ENCODE results near the gene AKAP6.

Gene AKAP6

GRCh38 chr14:32756173-32756572 is 427.1 kb downstream of the AKAP6 start:
- H3K36me3 ChIP-seq (ENCODE audit: control insufficient read depth, insufficient read depth, low read length), result no peaks in the 10 kb centered on the region
- DNase-seq (ENCODE audit: low read depth, low spot score), result no peak
- no peaks in the 10 kb centered on the region for H3K9me3 ChIP-seq (ENCODE audit: control insufficient read depth, insufficient read depth, low read length)
- no CpG with 5 or more reads among the region's 1 CpG for WGBS (ENCODE audit: insufficient coverage, insufficient read length)
- H3K27me3 ChIP-seq (ENCODE audit: control insufficient read depth, insufficient read depth, low read length), result no peaks in the 10 kb centered on the region
- H3K4me3 ChIP-seq (ENCODE audit: low read length), result no peak overlapping the region
- H3K27ac ChIP-seq (ENCODE audit: low read length), result no peak overlapping the region
- no peaks in the 10 kb centered on the region for H3K4me1 ChIP-seq (ENCODE audit: control insufficient read depth, insufficient read depth, low read length)

DNA sequence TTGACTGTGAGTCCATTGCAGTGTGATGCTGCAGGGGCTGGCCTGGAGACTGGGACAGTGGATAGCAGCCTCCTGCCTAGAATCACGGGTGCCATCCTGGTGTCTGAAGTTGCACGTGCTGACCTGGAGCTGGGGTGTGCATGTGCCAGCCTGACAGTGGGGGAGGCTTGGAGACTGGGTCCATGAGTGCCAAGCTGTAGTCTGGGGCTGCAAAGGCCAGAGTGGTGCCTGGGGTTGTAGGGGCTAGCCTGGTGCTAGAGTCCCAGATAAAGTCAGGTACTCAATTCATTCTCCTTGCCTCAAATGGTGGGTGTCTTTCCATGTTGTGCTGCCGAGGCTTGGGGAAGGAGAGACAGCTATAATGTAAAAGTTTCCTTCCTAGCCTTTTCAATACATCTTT is 427.7 kb downstream of the AKAP6 start:
- Histone ChIP-seq H3K27me3 (ENCODE audit: control insufficient read depth, insufficient read depth, low read length) (no peaks in the 10 kb centered on the region), H3K36me3 (ENCODE audit: control insufficient read depth, insufficient read depth, low read length) (no peaks in the 10 kb centered on the region), H3K4me1 (ENCODE audit: control insufficient read depth, insufficient read depth, low read length) (no peaks in the 10 kb centered on the region), H3K4me3 (ENCODE audit: low read length) (no peak overlapping the region), H3K27ac (ENCODE audit: low read length) (no peak overlapping the region), H3K9me3 (ENCODE audit: control insufficient read depth, insufficient read depth, low read length) (no peaks in the 10 kb centered on the region)
- WGBS (ENCODE audit: insufficient coverage, insufficient read length), result no CpG with 5 or more reads among the region's 3 CpGs
- no peak for DNase-seq (ENCODE audit: low read depth, low spot score)

GRCh38 chr14:32757568-32757967 is 428.5 kb downstream of the AKAP6 start:
- H3K9me3 ChIP-seq (ENCODE audit: control insufficient read depth, insufficient read depth, low read length), result no peaks in the 10 kb centered on the region
- no peak overlapping the region for H3K4me3 ChIP-seq (ENCODE audit: low read length)
- no CpG with 5 or more reads among the region's 4 CpGs for WGBS (ENCODE audit: insufficient coverage, insufficient read length)
- no peak overlapping the region for H3K27ac ChIP-seq (ENCODE audit: low read length)
- no peaks in the 10 kb centered on the region for H3K27me3 ChIP-seq (ENCODE audit: control insufficient read depth, insufficient read depth, low read length)
- H3K36me3 ChIP-seq (ENCODE audit: control insufficient read depth, insufficient read depth, low read length), result no peaks in the 10 kb centered on the region
- no peak for DNase-seq (ENCODE audit: low read depth, low spot score)
- H3K4me1 ChIP-seq (ENCODE audit: control insufficient read depth, insufficient read depth, low read length), result no peaks in the 10 kb centered on the region

DNA sequence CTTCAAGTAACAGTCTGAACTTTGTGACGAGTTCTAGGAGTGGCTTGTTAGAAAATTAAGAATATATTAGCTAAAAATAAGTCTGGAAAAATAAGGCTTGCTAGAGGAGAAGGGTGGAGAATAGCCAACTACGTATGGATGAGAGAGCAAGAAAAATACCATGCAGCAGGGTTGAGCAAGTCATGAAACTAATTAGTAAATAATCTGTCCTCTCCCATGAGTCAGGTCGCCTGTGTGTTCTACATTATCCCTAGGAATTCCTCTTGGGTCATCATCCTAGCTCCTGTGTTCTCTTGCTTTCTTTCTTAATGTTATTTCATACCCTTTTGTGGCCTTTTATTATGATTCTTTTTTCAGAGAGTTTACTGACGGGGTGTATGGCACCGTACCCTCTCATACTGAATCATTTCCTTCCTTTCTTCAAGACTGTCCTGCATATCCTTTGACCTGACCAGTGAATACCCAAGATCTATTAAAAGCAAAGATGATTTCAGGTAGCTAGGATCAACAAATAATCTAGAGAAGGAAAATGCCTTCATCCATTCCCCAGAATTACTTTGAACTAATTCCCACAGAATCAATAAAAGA is 432.4 kb downstream of the AKAP6 start:
- no peaks in the 10 kb centered on the region for H3K4me1 ChIP-seq (ENCODE audit: control insufficient read depth, insufficient read depth, low read length)
- no peak overlapping the region for H3K4me3 ChIP-seq (ENCODE audit: low read length)
- H3K27ac ChIP-seq (ENCODE audit: low read length), result no peak overlapping the region
- H3K9me3 ChIP-seq (ENCODE audit: control insufficient read depth, insufficient read depth, low read length), result no peaks in the 10 kb centered on the region
- H3K36me3 ChIP-seq (ENCODE audit: control insufficient read depth, insufficient read depth, low read length), result no peaks in the 10 kb centered on the region
- DNase-seq (ENCODE audit: low read depth, low spot score), result no peak
- no CpG with 5 or more reads among the region's 5 CpGs for WGBS (ENCODE audit: insufficient coverage, insufficient read length)
- no peaks in the 10 kb centered on the region for H3K27me3 ChIP-seq (ENCODE audit: control insufficient read depth, insufficient read depth, low read length)

- no peaks in the 10 kb centered on the region for H3K9me3 ChIP-seq (ENCODE audit: control insufficient read depth, insufficient read depth, low read length)
- WGBS (ENCODE audit: insufficient coverage, insufficient read length), result no CpG with 5 or more reads among the region's 2 CpGs
- no peaks in the 10 kb centered on the region for H3K27me3 ChIP-seq (ENCODE audit: control insufficient read depth, insufficient read depth, low read length)
- DNase-seq (ENCODE audit: low read depth, low spot score), result no peak
- no peak overlapping the region for H3K27ac ChIP-seq (ENCODE audit: low read length)
- H3K4me1 ChIP-seq (ENCODE audit: control insufficient read depth, insufficient read depth, low read length), result no peaks in the 10 kb centered on the region
- no peak overlapping the region for H3K4me3 ChIP-seq (ENCODE audit: low read length)
- H3K36me3 ChIP-seq (ENCODE audit: control insufficient read depth, insufficient read depth, low read length), result no peaks in the 10 kb centered on the region
These were observed 433.8 kb downstream of the AKAP6 start for GRCh38 chr14:32762886-32763285.

GRCh38 chr14:32763673-32764072 is 434.6 kb downstream of the AKAP6 start:
- Histone ChIP-seq H3K4me1 (ENCODE audit: control insufficient read depth, insufficient read depth, low read length) (no peaks in the 10 kb centered on the region), H3K4me3 (ENCODE audit: low read length) (no peak overlapping the region), H3K27ac (ENCODE audit: low read length) (no peak overlapping the region), H3K27me3 (ENCODE audit: control insufficient read depth, insufficient read depth, low read length) (no peaks in the 10 kb centered on the region), H3K9me3 (ENCODE audit: control insufficient read depth, insufficient read depth, low read length) (no peaks in the 10 kb centered on the region), H3K36me3 (ENCODE audit: control insufficient read depth, insufficient read depth, low read length) (no peaks in the 10 kb centered on the region)
- no peak for DNase-seq (ENCODE audit: low read depth, low spot score)
- WGBS (ENCODE audit: insufficient coverage, insufficient read length), result no CpG with 5 or more reads among the region's 1 CpG

GRCh38 chr14:32764131-32764530 is 435.0 kb downstream of the AKAP6 start:
- DNase-seq (ENCODE audit: low read depth, low spot score), result no peak
- no peaks in the 10 kb centered on the region for H3K36me3 ChIP-seq (ENCODE audit: control insufficient read depth, insufficient read depth, low read length)
- no peaks in the 10 kb centered on the region for H3K4me1 ChIP-seq (ENCODE audit: control insufficient read depth, insufficient read depth, low read length)
- H3K9me3 ChIP-seq (ENCODE audit: control insufficient read depth, insufficient read depth, low read length), result no peaks in the 10 kb centered on the region
- no peaks in the 10 kb centered on the region for H3K27me3 ChIP-seq (ENCODE audit: control insufficient read depth, insufficient read depth, low read length)
- no peak overlapping the region for H3K27ac ChIP-seq (ENCODE audit: low read length)
- no peak overlapping the region for H3K4me3 ChIP-seq (ENCODE audit: low read length)

DNA sequence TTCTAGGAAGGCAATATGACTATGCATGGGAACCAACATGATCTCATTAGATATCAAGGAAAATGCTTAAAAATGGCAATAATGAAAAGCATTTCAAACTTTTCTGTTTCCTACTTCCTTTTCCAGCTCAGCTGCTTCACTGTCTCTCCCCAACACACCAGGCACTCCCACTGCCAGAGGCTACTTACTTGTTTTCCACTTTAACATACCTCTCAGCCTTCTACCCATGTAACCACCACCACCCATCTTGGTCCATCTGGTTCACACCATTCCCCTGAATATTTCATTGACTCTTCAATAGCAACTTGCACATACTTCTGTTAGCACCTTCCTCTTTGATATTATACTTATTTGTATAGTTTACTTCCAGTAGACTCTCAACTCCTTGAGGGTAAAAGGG is 441.3 kb downstream of the AKAP6 start:
- DNase-seq (ENCODE audit: low read depth, low spot score), result no peak
- Histone ChIP-seq H3K27ac (ENCODE audit: low read length) (no peak overlapping the region), H3K9me3 (ENCODE audit: control insufficient read depth, insufficient read depth, low read length) (no peaks in the 10 kb centered on the region), H3K36me3 (ENCODE audit: control insufficient read depth, insufficient read depth, low read length) (no peaks in the 10 kb centered on the region), H3K27me3 (ENCODE audit: control insufficient read depth, insufficient read depth, low read length) (no peaks in the 10 kb centered on the region), H3K4me3 (ENCODE audit: low read length) (no peak overlapping the region), H3K4me1 (ENCODE audit: control insufficient read depth, insufficient read depth, low read length) (no peaks in the 10 kb centered on the region)

DNA sequence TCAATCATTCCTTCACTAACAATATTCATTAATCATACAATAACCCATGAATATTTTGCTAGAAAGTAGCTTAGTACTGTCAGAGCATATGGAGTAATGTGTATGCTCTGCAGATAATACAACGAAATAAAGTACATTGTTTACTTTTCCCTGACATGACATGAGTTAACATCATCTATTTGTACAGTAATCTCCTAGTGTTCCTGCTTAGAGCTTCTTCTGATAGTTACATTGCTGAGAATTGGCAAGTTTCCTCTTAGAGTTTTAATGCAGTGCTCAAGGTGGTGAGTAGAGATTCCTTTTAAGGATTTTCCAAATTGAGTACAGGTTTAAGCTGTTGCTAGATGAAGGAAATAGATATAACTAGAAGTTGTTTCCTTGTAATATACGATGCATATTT is 445.1 kb downstream of the AKAP6 start:
- H3K27ac ChIP-seq (ENCODE audit: low read length), result no peak overlapping the region
- no peaks in the 10 kb centered on the region for H3K36me3 ChIP-seq (ENCODE audit: control insufficient read depth, insufficient read depth, low read length)
- no peak overlapping the region for H3K4me3 ChIP-seq (ENCODE audit: low read length)

DNA sequence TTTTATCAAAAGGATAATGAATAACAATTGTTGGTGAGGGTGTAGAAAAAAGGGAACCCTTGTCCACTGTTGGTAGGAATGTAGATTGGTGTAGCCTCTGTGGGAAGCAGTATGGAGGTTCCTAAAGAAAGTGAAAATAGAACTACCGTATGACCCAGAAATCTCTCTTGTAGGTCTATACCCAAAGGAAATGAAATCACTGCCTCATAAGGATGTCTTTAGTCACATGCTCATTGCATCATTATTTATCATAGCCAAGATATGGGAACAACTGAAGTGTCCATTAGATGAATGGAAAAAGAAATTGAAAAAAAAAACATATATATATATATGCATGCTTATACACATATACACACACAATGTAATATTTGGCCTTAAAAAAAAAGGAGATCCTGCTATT is 450.7 kb downstream of the AKAP6 start:
- WGBS (ENCODE audit: insufficient coverage, insufficient read length), result no CpG with 5 or more reads among the region's 1 CpG
- H3K27me3 ChIP-seq (ENCODE audit: control insufficient read depth, insufficient read depth, low read length), result no peaks in the 10 kb centered on the region
- DNase-seq (ENCODE audit: low read depth, low spot score), result no peak
- no peaks in the 10 kb centered on the region for H3K4me1 ChIP-seq (ENCODE audit: control insufficient read depth, insufficient read depth, low read length)
- H3K27ac ChIP-seq (ENCODE audit: low read length), result no peak overlapping the region
- H3K36me3 ChIP-seq (ENCODE audit: control insufficient read depth, insufficient read depth, low read length), result no peaks in the 10 kb centered on the region
- no peaks in the 10 kb centered on the region for H3K9me3 ChIP-seq (ENCODE audit: control insufficient read depth, insufficient read depth, low read length)
- H3K4me3 ChIP-seq (ENCODE audit: low read length), result no peak overlapping the region

More for the DNA sequence above, 445.1 kb downstream of the AKAP6 start:
- no peak for DNase-seq (ENCODE audit: low read depth, low spot score)
- no peaks in the 10 kb centered on the region for H3K27me3 ChIP-seq (ENCODE audit: control insufficient read depth, insufficient read depth, low read length)
- WGBS (ENCODE audit: insufficient coverage, insufficient read length), result no CpG with 5 or more reads among the region's 2 CpGs
- H3K9me3 ChIP-seq (ENCODE audit: control insufficient read depth, insufficient read depth, low read length), result no peaks in the 10 kb centered on the region
- H3K4me1 ChIP-seq (ENCODE audit: control insufficient read depth, insufficient read depth, low read length), result no peaks in the 10 kb centered on the region

- H3K36me3 ChIP-seq (ENCODE audit: control insufficient read depth, insufficient read depth, low read length), result no peaks in the 10 kb centered on the region
- no peak for DNase-seq (ENCODE audit: low read depth, low spot score)
- no peaks in the 10 kb centered on the region for H3K4me1 ChIP-seq (ENCODE audit: control insufficient read depth, insufficient read depth, low read length)
- H3K4me3 ChIP-seq (ENCODE audit: low read length), result no peak overlapping the region
- H3K27me3 ChIP-seq (ENCODE audit: control insufficient read depth, insufficient read depth, low read length), result no peaks in the 10 kb centered on the region
- whole genome bisulfite sequencing (ENCODE audit: insufficient coverage, insufficient read length), result no CpG with 5 or more reads among the region's 3 CpGs
- H3K27ac ChIP-seq (ENCODE audit: low read length), result no peak overlapping the region
- H3K9me3 ChIP-seq (ENCODE audit: control insufficient read depth, insufficient read depth, low read length), result no peaks in the 10 kb centered on the region
These were observed 455.3 kb downstream of the AKAP6 start for GRCh38 chr14:32784405-32784804.
